H1 (cell line): ENCODE measurements around the gene MIOX.

Experiments used
- CTCF ChIP-seq, 3 experiments: IDR thresholded peaks; 1 replicate in 2 of 3; 2 replicates in 1 of 3; pipeline versions ENCODE4 v1.5.1 to v1.6.1; 2011; ENCODE audit warnings: low read length in 3 of 3, mild to moderate bottlenecking in 3 of 3, inconsistent platforms in 2 of 3, low read depth in 1 of 3, moderate library complexity in 1 of 3; ENCODE audit not compliant: insufficient read depth in 1 of 3; ENCODE audit errors: control extremely low read depth in 1 of 3
- EZH2 ChIP-seq: fragments of 200-600 bp; sonication (generic); IDR thresholded peaks from 2 replicates; pipeline ENCODE4 v1.7.1; 2012; ENCODE audit warnings: low read depth, mild to moderate bottlenecking, moderate library complexity, low read length, inconsistent platforms; ENCODE audit not compliant: severe bottlenecking
- POLR2A ChIP-seq, 2 experiments: IDR thresholded peaks; 1 replicate in 1 of 2; 2 replicates in 1 of 2; pipeline ENCODE4 v1.6.1; 2011; ENCODE audit warnings: low read depth in 2 of 2, low read length in 2 of 2, mild to moderate bottlenecking in 2 of 2; ENCODE audit errors: control extremely low read depth in 1 of 2
- POLR2AphosphoS5 ChIP-seq: IDR thresholded peaks from 2 replicates; pipeline ENCODE4 v1.6.1; 2011; ENCODE audit warnings: low read depth, low read length
- RAD21 ChIP-seq, 2 experiments: IDR thresholded peaks in 1 of 2; conservative IDR thresholded peaks in 1 of 2; 2 replicates each; pipeline ENCODE4 v1.6.1; 2011; ENCODE audit warnings: low read depth in 2 of 2, low read length in 2 of 2, improper control_type of control experiment in 1 of 2, inconsistent platforms in 1 of 2, mild to moderate bottlenecking in 1 of 2, moderate library complexity in 1 of 2
- SP1 ChIP-seq: IDR thresholded peaks from 2 replicates; pipeline ENCODE4 v1.6.1; 2011; ENCODE audit warnings: low read depth, low read length
- SRF ChIP-seq: IDR thresholded peaks from 2 replicates; pipeline ENCODE4 v1.6.1; 2011; ENCODE audit warnings: mild to moderate bottlenecking, low read depth, low read length, moderate library complexity
- TF ChIP-seq, protein P1 (sequence below): IDR thresholded peaks from 2 replicates; pipeline ENCODE4 v1.6.1; 2012; ENCODE audit warnings: low read length, inconsistent platforms

DNA sequence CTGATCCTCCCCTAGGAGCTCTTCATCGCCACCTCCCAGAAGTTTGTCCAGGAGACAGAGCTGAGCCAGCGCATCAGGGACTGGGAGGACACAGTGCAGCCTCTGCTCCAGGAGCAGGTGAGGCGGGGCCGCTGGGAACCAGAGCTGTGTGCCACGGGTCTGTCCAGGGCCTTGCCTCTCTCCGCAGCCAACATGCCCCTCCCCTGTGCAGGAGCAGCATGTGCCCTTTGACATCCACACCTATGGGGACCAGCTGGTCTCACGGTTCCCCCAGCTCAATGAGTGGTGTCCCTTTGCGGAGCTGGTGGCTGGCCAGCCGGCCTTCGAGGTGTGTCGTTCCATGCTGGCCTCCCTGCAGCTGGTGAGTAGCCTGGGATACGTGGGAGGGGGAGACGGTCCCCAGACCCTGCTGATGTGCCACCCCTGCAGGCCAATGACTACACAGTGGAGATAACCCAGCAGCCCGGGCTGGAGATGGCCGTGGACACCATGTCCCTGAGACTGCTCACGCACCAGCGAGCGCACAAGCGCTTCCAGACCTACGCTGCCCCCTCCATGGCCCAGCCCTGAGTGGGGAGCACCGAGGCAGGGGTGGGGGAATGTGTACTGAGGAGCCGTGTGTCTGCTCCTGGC, 36.3 kb downstream of the MIOX start:
- TF ChIP-seq POLR2AphosphoS5, result no peak
- TF ChIP-seq RAD21 (IDR thresholded peaks at IDR 0.05 in 1 of 2, conservative IDR thresholded peaks at IDR 0.05 in 1 of 2; ENCODE audit: low read depth in 2 of 2, low read length in 2 of 2), result no peak
- no peak for TF ChIP-seq CTCF (IDR thresholded peaks at IDR 0.05; ENCODE audit: control extremely low read depth in 1 of 3, insufficient read depth in 1 of 3, low read depth in 1 of 3, low read length in 3 of 3)
- TF ChIP-seq EZH2, result no peak
- TF ChIP-seq, protein P1, sequence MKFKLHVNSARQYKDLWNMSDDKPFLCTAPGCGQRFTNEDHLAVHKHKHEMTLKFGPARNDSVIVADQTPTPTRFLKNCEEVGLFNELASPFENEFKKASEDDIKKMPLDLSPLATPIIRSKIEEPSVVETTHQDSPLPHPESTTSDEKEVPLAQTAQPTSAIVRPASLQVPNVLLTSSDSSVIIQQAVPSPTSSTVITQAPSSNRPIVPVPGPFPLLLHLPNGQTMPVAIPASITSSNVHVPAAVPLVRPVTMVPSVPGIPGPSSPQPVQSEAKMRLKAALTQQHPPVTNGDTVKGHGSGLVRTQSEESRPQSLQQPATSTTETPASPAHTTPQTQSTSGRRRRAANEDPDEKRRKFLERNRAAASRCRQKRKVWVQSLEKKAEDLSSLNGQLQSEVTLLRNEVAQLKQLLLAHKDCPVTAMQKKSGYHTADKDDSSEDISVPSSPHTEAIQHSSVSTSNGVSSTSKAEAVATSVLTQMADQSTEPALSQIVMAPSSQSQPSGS, result no peak
- no peak for TF ChIP-seq POLR2A (IDR thresholded peaks at IDR 0.05; ENCODE audit: control extremely low read depth in 1 of 2, low read depth in 2 of 2, low read length in 2 of 2)
- TF ChIP-seq SRF, result no peak
- TF ChIP-seq SP1, result no peak
